Measurements from ENCODE around the gene RBMS1. TPM values are rescaled to one million over a fixed set of nuclear protein-coding genes. Genes with fewer than 3 reads are reported as not detected.

Gene RBMS1
- polyA plus RNA-seq, 1 donor from 2014 or later: 19.2 TPM

GRCh38 chr2:160266037-160266551 lies 227.5 kb downstream of the RBMS1 start:
- Mint-ChIP-seq H3K9me3 (no peaks in the 10 kb centered on the region), H3K36me3 (no peaks in the 10 kb centered on the region), H3K4me3 (no peak overlapping the region), H3K4me1 (peaks cover 7 to 16% (median 11%) of the 10 kb centered on the region in 3 donors), H3K27ac (no peak overlapping the region), H3K27me3 (peaks cover 8% of the 10 kb centered on the region)

- Mint-ChIP-seq H3K27me3 (peaks cover 9% of the 10 kb centered on the region), H3K36me3 (no peaks in the 10 kb centered on the region), H3K4me3 (no peak overlapping the region), H3K27ac (peak overlapping the region in 1 of 3 donors; percentile 47), H3K4me1 (peaks cover 0 to 5% (median 5%) of the 10 kb centered on the region in 3 donors), H3K9me3 (peaks cover 0 to 6% (median 0%) of the 10 kb centered on the region in 3 donors)
These were observed 229.3 kb downstream of the RBMS1 start for GRCh38 chr2:160264308-160264707.

GRCh38 chr2:160261732-160262131 lies 231.9 kb downstream of the RBMS1 start:
- no peaks in the 10 kb centered on the region for H3K36me3 Mint-ChIP-seq
- no peak overlapping the region for H3K27ac Mint-ChIP-seq
- peaks cover 0 to 2% (median 0%) of the 10 kb centered on the region in 3 donors for H3K4me1 Mint-ChIP-seq
- H3K27me3 Mint-ChIP-seq: peaks cover 9% of the 10 kb centered on the region
- peaks cover 0 to 6% (median 0%) of the 10 kb centered on the region in 3 donors for H3K9me3 Mint-ChIP-seq
- H3K4me3 Mint-ChIP-seq: no peak overlapping the region

- Mint-ChIP-seq H3K27ac (no peak overlapping the region), H3K4me1 (no peaks in the 10 kb centered on the region), H3K9me3 (peaks cover 0 to 6% (median 0%) of the 10 kb centered on the region in 3 donors), H3K27me3 (peaks cover 5% of the 10 kb centered on the region), H3K4me3 (no peak overlapping the region), H3K36me3 (no peaks in the 10 kb centered on the region)
These were observed 235.2 kb downstream of the RBMS1 start for GRCh38 chr2:160258492-160258805.

- no peak overlapping the region for H3K27ac Mint-ChIP-seq
- H3K4me3 Mint-ChIP-seq: no peak overlapping the region
These were observed 235.7 kb downstream of the RBMS1 start for GRCh38 chr2:160257743-160258491.

GRCh38 chr2:160257041-160257742 lies 236.4 kb downstream of the RBMS1 start:
- Mint-ChIP-seq H3K36me3 (no peaks in the 10 kb centered on the region), H3K4me1 (peaks cover 0 to 3% (median 2%) of the 10 kb centered on the region in 3 donors), H3K4me3 (no peak overlapping the region), H3K27ac (no peak overlapping the region), H3K9me3 (peaks cover 0 to 6% (median 0%) of the 10 kb centered on the region in 3 donors), H3K27me3 (peaks cover 5% of the 10 kb centered on the region)

More at GRCh38 chr2:160257743-160258491, 235.7 kb downstream of the RBMS1 start:
- no peaks in the 10 kb centered on the region for H3K36me3 Mint-ChIP-seq
- peaks cover 5% of the 10 kb centered on the region for H3K27me3 Mint-ChIP-seq
- H3K9me3 Mint-ChIP-seq: peaks cover 0 to 6% (median 0%) of the 10 kb centered on the region in 3 donors
- no peaks in the 10 kb centered on the region for H3K4me1 Mint-ChIP-seq

- Mint-ChIP-seq H3K27me3 (peaks cover 4% of the 10 kb centered on the region), H3K4me1 (peaks cover 0 to 3% (median 2%) of the 10 kb centered on the region in 3 donors), H3K9me3 (peaks cover 0 to 6% (median 0%) of the 10 kb centered on the region in 3 donors), H3K27ac (no peak overlapping the region), H3K4me3 (no peak overlapping the region), H3K36me3 (no peaks in the 10 kb centered on the region)
These were observed 237.1 kb downstream of the RBMS1 start for GRCh38 chr2:160256507-160256906.

GRCh38 chr2:160255408-160255807 lies 238.2 kb downstream of the RBMS1 start:
- Mint-ChIP-seq H3K27me3 (peaks cover 1% of the 10 kb centered on the region), H3K27ac (no peak overlapping the region), H3K9me3 (peaks cover 0 to 6% (median 0%) of the 10 kb centered on the region in 3 donors), H3K36me3 (no peaks in the 10 kb centered on the region), H3K4me3 (no peak overlapping the region), H3K4me1 (peaks cover 0 to 3% (median 2%) of the 10 kb centered on the region in 3 donors)

- Mint-ChIP-seq H3K4me3 (no peak overlapping the region), H3K36me3 (no peaks in the 10 kb centered on the region), H3K27ac (no peak overlapping the region), H3K27me3 (no peaks in the 10 kb centered on the region), H3K4me1 (peaks cover 0 to 3% (median 2%) of the 10 kb centered on the region in 3 donors), H3K9me3 (no peaks in the 10 kb centered on the region)
These were observed 239.3 kb downstream of the RBMS1 start for GRCh38 chr2:160254189-160254762.

- Mint-ChIP-seq H3K9me3 (no peaks in the 10 kb centered on the region), H3K27ac (no peak overlapping the region), H3K36me3 (no peaks in the 10 kb centered on the region), H3K27me3 (no peaks in the 10 kb centered on the region), H3K4me1 (peaks cover 0 to 3% (median 2%) of the 10 kb centered on the region in 3 donors), H3K4me3 (no peak overlapping the region)
These were observed 240.0 kb downstream of the RBMS1 start for GRCh38 chr2:160253440-160254188.

- no peaks in the 10 kb centered on the region for H3K36me3 Mint-ChIP-seq
- no peak overlapping the region for H3K4me3 Mint-ChIP-seq
These were observed 240.7 kb downstream of the RBMS1 start for GRCh38 chr2:160252900-160253299.

GRCh38 chr2:160252278-160252887 lies 241.2 kb downstream of the RBMS1 start:
- Mint-ChIP-seq H3K27ac (no peak overlapping the region), H3K9me3 (no peaks in the 10 kb centered on the region), H3K27me3 (peaks cover 2% of the 10 kb centered on the region), H3K4me3 (no peak overlapping the region), H3K4me1 (peaks cover 0 to 3% (median 2%) of the 10 kb centered on the region in 3 donors), H3K36me3 (no peaks in the 10 kb centered on the region)

More at GRCh38 chr2:160252900-160253299, 240.7 kb downstream of the RBMS1 start:
- no peaks in the 10 kb centered on the region for H3K9me3 Mint-ChIP-seq
- peaks cover under 1% of the 10 kb centered on the region for H3K27me3 Mint-ChIP-seq
- H3K4me1 Mint-ChIP-seq: peaks cover 0 to 3% (median 2%) of the 10 kb centered on the region in 3 donors
- H3K27ac Mint-ChIP-seq: no peak overlapping the region

- Mint-ChIP-seq H3K4me1 (peaks cover 0 to 3% (median 2%) of the 10 kb centered on the region in 3 donors), H3K4me3 (no peak overlapping the region), H3K9me3 (no peaks in the 10 kb centered on the region), H3K27ac (no peak overlapping the region), H3K27me3 (peaks cover 2% of the 10 kb centered on the region), H3K36me3 (no peaks in the 10 kb centered on the region)
These were observed 242.0 kb downstream of the RBMS1 start for GRCh38 chr2:160251569-160251968.

GRCh38 chr2:160249876-160250275 lies 243.7 kb downstream of the RBMS1 start:
- no peak overlapping the region for H3K4me3 Mint-ChIP-seq
- H3K27me3 Mint-ChIP-seq: peaks cover 2% of the 10 kb centered on the region
- H3K36me3 Mint-ChIP-seq: no peaks in the 10 kb centered on the region
- no peaks in the 10 kb centered on the region for H3K9me3 Mint-ChIP-seq
- H3K27ac Mint-ChIP-seq: no peak overlapping the region
- H3K4me1 Mint-ChIP-seq: peaks cover 0 to 3% (median 3%) of the 10 kb centered on the region in 3 donors
